Gastroesophageal sphincter (tissue), 3 donors: ENCODE measurements around the gene COX4I1.
"Not testable (repeated sequence)": the region's sequence is repeated elsewhere in the genome, so short reads cannot be mapped to it uniquely, and the experiment has no call there.

Source experiments
- CTCF ChIP-seq, 4 experiments: fragments of 200-600 bp in 2 of 4; fragments of 450-650 bp in 2 of 4; sonication (generic) in 1 of 4; IDR thresholded peaks; one replicate each; pipeline ENCODE4 v1.5.1; 2017 to 2019; ENCODE audit warnings: antibody characterized with exemption in 4 of 4, mild to moderate bottlenecking in 2 of 4, moderate library complexity in 2 of 4
- EP300 ChIP-seq: sonication (generic); formaldehyde crosslinking; IDR thresholded peaks from one replicate; pipeline ENCODE4 v1.6.1; 2017; ENCODE audit warnings: antibody characterized with exemption, mild to moderate bottlenecking
- POLR2A ChIP-seq, 2 donors: fragments of 450-650 bp; IDR thresholded peaks; one replicate each; pipeline ENCODE4 v1.6.1; 2017; ENCODE audit warnings: antibody characterized with exemption in 2 of 2, mild to moderate bottlenecking in 2 of 2, moderate library complexity in 1 of 2

- not testable (repeated sequence) for TF ChIP-seq CTCF (IDR thresholded peaks at IDR 0.05); EP300; POLR2A (IDR thresholded peaks at IDR 0.05)
These were observed 17.7 kb downstream of the COX4I1 start for GRCh38 chr16:85817195-85817594.
